ENCODE results near the gene CROCC2.

The CROCC2 gene

GRCh38 chr2:240926516-240927389 lies 20.6 kb downstream of the CROCC2 start:
- no peak for TF ChIP-seq CTCF (IDR thresholded peaks at IDR 0.05; ENCODE audit: insufficient read depth, low read length, poor library complexity, severe bottlenecking)
- DNase-seq (ENCODE audit: extremely low read depth, insufficient read length) = no peak
- Histone ChIP-seq H3K36me3 (ENCODE audit: control insufficient read depth, insufficient read depth, low read length) (no peaks in the 10 kb centered on the region), H3K4me3 (replicated peaks; ENCODE audit: low read depth, low read length) (no peak overlapping the region), H3K27me3 (replicated peaks; ENCODE audit: control insufficient read depth, insufficient read depth, low read length) (no peaks in the 10 kb centered on the region)

GRCh38 chr2:240927390-240927781 lies 21.2 kb downstream of the CROCC2 start:
- H3K4me3 ChIP-seq (replicated peaks; ENCODE audit: low read depth, low read length) = no peak overlapping the region
- no peaks in the 10 kb centered on the region; the same call in 1 of the 2 replicates for H3K27me3 ChIP-seq (replicated peaks; ENCODE audit: control insufficient read depth, insufficient read depth, low read length)
- no peaks in the 10 kb centered on the region for H3K36me3 ChIP-seq (ENCODE audit: control insufficient read depth, insufficient read depth, low read length)
- no peak for DNase-seq (ENCODE audit: extremely low read depth, insufficient read length)
- no peak for TF ChIP-seq CTCF (IDR thresholded peaks at IDR 0.05; ENCODE audit: insufficient read depth, low read length, poor library complexity, severe bottlenecking)

GRCh38 chr2:240928476-240929363 lies 22.6 kb downstream of the CROCC2 start:
- no peak for TF ChIP-seq CTCF (IDR thresholded peaks at IDR 0.05; ENCODE audit: insufficient read depth, low read length, poor library complexity, severe bottlenecking)
- Histone ChIP-seq H3K36me3 (ENCODE audit: control insufficient read depth, insufficient read depth, low read length) (no peaks in the 10 kb centered on the region), H3K27me3 (replicated peaks; ENCODE audit: control insufficient read depth, insufficient read depth, low read length) (no peaks in the 10 kb centered on the region; the same call in 1 of the 2 replicates), H3K4me3 (replicated peaks; ENCODE audit: low read depth, low read length) (no peak overlapping the region)
- DNase-seq (ENCODE audit: extremely low read depth, insufficient read length) = no peak

- Histone ChIP-seq H3K36me3 (ENCODE audit: control insufficient read depth, insufficient read depth, low read length) (no peaks in the 10 kb centered on the region), H3K4me3 (replicated peaks; ENCODE audit: low read depth, low read length) (no peak overlapping the region), H3K27me3 (replicated peaks; ENCODE audit: control insufficient read depth, insufficient read depth, low read length) (no peaks in the 10 kb centered on the region; the same call in 1 of the 2 replicates)
- DNase-seq (ENCODE audit: extremely low read depth, insufficient read length) = no peak
- no peak for TF ChIP-seq CTCF (IDR thresholded peaks at IDR 0.05; ENCODE audit: insufficient read depth, low read length, poor library complexity, severe bottlenecking)
Observed at GRCh38 chr2:240929364-240930095, 23.4 kb downstream of the CROCC2 start.

- Histone ChIP-seq H3K27me3 (replicated peaks; ENCODE audit: control insufficient read depth, insufficient read depth, low read length) (no peaks in the 10 kb centered on the region; the same call in 1 of the 2 replicates), H3K36me3 (ENCODE audit: control insufficient read depth, insufficient read depth, low read length) (no peaks in the 10 kb centered on the region), H3K4me3 (replicated peaks; ENCODE audit: low read depth, low read length) (no peak overlapping the region)
- no peak for TF ChIP-seq CTCF (IDR thresholded peaks at IDR 0.05; ENCODE audit: insufficient read depth, low read length, poor library complexity, severe bottlenecking)
- DNase-seq (ENCODE audit: extremely low read depth, insufficient read length) = no peak
Observed at GRCh38 chr2:240930096-240930630, 24.0 kb downstream of the CROCC2 start.
